ENCODE measurements around the gene AOC2. TPM values are rescaled to one million over a fixed set of nuclear protein-coding genes. Genes with fewer than 3 reads are reported as not detected.

The AOC2 gene
- total RNA-seq, 1 experiment from 2014 or later: 11.0 TPM

DNA sequence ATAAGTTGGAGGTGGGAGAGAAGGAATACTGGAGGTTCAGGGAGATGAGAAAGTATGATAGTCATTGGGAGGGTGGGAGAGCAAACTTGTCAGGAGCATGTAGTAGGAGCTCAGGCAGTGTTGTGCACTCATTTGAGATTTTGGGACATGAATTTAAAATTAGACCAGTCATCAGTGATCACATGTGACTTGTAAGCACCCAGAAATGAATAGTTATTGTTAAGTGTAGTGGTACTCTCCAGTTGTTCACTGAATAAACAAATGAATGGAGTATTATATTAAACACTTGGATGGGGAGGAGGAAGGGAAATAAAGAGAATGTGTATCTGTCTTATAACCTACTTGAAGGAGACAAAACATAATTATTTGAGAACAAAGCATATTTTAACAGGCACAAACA is 13.4 kb upstream of the AOC2 start:
- Mint-ChIP-seq H3K4me1 (peaks cover 16% of the 10 kb centered on the region), H3K9me3 (no peaks in the 10 kb centered on the region), H3K4me3 (no peak overlapping the region), H3K27ac (no peak overlapping the region), H3K27me3 (ENCODE audit: low read depth) (peaks cover 27% of the 10 kb centered on the region), H3K36me3 (peaks cover 3% of the 10 kb centered on the region; the same call in 1 of the 2 replicates)
- POLR2A ChIA-PET: no interaction called here
- CTCF ChIA-PET: no interaction called here
- TF ChIP-seq GRHL2 (CRISPR knock-in tag; IDR thresholded peaks at IDR 0.05; ENCODE audit: insufficient replicate concordance, severe bottlenecking) (no peak), TEAD1 (CRISPR knock-in tag; IDR thresholded peaks at IDR 0.05) (no peak), CREM (CRISPR knock-in tag; IDR thresholded peaks at IDR 0.05) (no peak), RELA (CRISPR knock-in tag; IDR thresholded peaks at IDR 0.05; ENCODE audit: borderline replicate concordance) (no peak), SP1 (CRISPR knock-in tag; conservative IDR thresholded peaks at IDR 0.05) (no peak), ZNF138 (CRISPR knock-in tag; conservative IDR thresholded peaks at IDR 0.05) (no peak), FOXK1 (CRISPR knock-in tag; IDR thresholded peaks at IDR 0.05) (no peak), CBFB (CRISPR knock-in tag; IDR thresholded peaks at IDR 0.05; ENCODE audit: low read depth) (no peak), FOXP1 (CRISPR knock-in tag; IDR thresholded peaks at IDR 0.05; ENCODE audit: borderline replicate concordance) (no peak)
- TF ChIP-seq, protein P1, sequence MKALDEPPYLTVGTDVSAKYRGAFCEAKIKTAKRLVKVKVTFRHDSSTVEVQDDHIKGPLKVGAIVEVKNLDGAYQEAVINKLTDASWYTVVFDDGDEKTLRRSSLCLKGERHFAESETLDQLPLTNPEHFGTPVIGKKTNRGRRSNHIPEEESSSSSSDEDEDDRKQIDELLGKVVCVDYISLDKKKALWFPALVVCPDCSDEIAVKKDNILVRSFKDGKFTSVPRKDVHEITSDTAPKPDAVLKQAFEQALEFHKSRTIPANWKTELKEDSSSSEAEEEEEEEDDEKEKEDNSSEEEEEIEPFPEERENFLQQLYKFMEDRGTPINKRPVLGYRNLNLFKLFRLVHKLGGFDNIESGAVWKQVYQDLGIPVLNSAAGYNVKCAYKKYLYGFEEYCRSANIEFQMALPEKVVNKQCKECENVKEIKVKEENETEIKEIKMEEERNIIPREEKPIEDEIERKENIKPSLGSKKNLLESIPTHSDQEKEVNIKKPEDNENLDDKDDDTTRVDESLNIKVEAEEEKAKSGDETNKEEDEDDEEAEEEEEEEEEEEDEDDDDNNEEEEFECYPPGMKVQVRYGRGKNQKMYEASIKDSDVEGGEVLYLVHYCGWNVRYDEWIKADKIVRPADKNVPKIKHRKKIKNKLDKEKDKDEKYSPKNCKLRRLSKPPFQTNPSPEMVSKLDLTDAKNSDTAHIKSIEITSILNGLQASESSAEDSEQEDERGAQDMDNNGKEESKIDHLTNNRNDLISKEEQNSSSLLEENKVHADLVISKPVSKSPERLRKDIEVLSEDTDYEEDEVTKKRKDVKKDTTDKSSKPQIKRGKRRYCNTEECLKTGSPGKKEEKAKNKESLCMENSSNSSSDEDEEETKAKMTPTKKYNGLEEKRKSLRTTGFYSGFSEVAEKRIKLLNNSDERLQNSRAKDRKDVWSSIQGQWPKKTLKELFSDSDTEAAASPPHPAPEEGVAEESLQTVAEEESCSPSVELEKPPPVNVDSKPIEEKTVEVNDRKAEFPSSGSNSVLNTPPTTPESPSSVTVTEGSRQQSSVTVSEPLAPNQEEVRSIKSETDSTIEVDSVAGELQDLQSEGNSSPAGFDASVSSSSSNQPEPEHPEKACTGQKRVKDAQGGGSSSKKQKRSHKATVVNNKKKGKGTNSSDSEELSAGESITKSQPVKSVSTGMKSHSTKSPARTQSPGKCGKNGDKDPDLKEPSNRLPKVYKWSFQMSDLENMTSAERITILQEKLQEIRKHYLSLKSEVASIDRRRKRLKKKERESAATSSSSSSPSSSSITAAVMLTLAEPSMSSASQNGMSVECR (CRISPR knock-in tag; IDR thresholded peaks at IDR 0.05; ENCODE audit: borderline replicate concordance): no peak
- TF ChIP-seq, protein P2, sequence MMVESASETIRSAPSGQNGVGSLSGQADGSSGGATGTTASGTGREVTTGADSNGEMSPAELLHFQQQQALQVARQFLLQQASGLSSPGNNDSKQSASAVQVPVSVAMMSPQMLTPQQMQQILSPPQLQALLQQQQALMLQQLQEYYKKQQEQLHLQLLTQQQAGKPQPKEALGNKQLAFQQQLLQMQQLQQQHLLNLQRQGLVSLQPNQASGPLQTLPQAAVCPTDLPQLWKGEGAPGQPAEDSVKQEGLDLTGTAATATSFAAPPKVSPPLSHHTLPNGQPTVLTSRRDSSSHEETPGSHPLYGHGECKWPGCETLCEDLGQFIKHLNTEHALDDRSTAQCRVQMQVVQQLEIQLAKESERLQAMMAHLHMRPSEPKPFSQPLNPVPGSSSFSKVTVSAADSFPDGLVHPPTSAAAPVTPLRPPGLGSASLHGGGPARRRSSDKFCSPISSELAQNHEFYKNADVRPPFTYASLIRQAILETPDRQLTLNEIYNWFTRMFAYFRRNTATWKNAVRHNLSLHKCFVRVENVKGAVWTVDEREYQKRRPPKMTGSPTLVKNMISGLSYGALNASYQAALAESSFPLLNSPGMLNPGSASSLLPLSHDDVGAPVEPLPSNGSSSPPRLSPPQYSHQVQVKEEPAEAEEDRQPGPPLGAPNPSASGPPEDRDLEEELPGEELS (CRISPR knock-in tag; IDR thresholded peaks at IDR 0.05): no peak
- TF ChIP-seq, protein P3, sequence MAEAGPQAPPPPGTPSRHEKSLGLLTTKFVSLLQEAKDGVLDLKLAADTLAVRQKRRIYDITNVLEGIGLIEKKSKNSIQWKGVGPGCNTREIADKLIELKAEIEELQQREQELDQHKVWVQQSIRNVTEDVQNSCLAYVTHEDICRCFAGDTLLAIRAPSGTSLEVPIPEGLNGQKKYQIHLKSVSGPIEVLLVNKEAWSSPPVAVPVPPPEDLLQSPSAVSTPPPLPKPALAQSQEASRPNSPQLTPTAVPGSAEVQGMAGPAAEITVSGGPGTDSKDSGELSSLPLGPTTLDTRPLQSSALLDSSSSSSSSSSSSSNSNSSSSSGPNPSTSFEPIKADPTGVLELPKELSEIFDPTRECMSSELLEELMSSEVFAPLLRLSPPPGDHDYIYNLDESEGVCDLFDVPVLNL (CRISPR knock-in tag; IDR thresholded peaks at IDR 0.05; ENCODE audit: borderline replicate concordance, low read depth): no peak
- TF ChIP-seq, protein P4, sequence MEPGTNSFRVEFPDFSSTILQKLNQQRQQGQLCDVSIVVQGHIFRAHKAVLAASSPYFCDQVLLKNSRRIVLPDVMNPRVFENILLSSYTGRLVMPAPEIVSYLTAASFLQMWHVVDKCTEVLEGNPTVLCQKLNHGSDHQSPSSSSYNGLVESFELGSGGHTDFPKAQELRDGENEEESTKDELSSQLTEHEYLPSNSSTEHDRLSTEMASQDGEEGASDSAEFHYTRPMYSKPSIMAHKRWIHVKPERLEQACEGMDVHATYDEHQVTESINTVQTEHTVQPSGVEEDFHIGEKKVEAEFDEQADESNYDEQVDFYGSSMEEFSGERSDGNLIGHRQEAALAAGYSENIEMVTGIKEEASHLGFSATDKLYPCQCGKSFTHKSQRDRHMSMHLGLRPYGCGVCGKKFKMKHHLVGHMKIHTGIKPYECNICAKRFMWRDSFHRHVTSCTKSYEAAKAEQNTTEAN (CRISPR knock-in tag; IDR thresholded peaks at IDR 0.05): no peak
- DNase-seq (ENCODE audit: low spot score) (no peak), ATAC-seq (no peak)

DNA sequence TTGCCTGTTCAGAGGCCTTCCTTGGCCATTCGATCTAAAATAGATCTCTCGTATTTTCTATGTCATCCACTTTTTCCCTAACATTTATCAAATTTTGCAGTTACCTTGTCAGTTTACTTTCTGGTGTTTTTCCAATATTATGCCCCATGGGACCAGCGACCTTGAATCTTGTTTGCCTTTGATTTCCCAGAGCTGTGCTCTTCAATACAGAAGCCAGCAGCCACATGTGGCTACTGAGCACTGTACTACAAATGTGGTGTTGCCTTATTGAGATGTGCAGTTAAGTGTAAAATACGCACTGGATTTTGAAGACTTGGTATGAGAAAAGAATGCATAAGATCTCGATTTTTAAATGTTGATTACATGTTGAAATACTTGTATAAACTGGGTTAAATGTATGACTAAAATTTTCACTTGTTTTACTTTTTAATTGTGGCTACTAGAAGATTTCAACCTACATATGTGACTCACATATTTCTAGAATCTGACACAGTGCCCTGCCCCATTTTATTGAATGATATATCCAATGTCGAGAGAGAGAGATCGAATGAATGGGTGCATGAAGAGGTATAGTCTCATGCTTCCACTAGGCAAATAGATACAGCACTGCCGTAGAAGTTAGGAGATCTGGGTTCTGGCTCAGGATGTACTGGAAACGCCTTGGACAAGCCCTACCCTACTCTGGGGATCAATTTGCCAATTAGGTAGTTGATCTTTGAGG is 12.0 kb upstream of the AOC2 start:
- CTCF ChIA-PET: interaction anchor here (1.2 to 3.8 kb wide), 2 partner anchors 8 to 12 kb away, joined by 3 to 19 read pairs; partner anchors contain the start of gene BECN1
- peak; percentile 25 for ATAC-seq
- POLR2A ChIA-PET: interaction anchor here (1.4 kb wide), 1 partner anchor 13 kb away, joined by 3 read pairs; no protein-coding TSS in a partner anchor

More for the DNA sequence above, 12.0 kb upstream of the AOC2 start:
- Mint-ChIP-seq H3K4me1 (peaks cover 16% of the 10 kb centered on the region), H3K9me3 (no peaks in the 10 kb centered on the region), H3K36me3 (peaks cover 10% of the 10 kb centered on the region; the same call in 1 of the 2 replicates), H3K27me3 (ENCODE audit: low read depth) (peaks cover 21% of the 10 kb centered on the region), H3K4me3 (peak overlapping the region; percentile 93), H3K27ac (peak overlapping the region; percentile 97)
- DNase-seq (ENCODE audit: low spot score): no peak
- peak; percentile 45; the same call in 1 of the 2 replicates for TF ChIP-seq GABPB1 (CRISPR knock-in tag; IDR thresholded peaks at IDR 0.05)
- TF ChIP-seq SP1 (CRISPR knock-in tag; conservative IDR thresholded peaks at IDR 0.05): no peak
- no peak for TF ChIP-seq KAT7 (CRISPR knock-in tag; IDR thresholded peaks at IDR 0.05; ENCODE audit: borderline replicate concordance)
